Ovary (tissue), 9 donors: ENCODE data around the gene GGA1. TPM values are rescaled to one million over a fixed set of nuclear protein-coding genes. Genes with fewer than 3 reads are reported as not detected.

Source experiments
- DNase-seq, 5 donors: peaks; one replicate each; pipeline ENCODE4 v3.0.0-alpha.2; 2019 to 2020
- H3K27ac ChIP-seq, 2 donors: fragments of 200-600 bp; one replicate each; pipeline versions ENCODE4 v1.5.1 to v1.8.0; 2019 to 2022
- H3K27me3 ChIP-seq: fragments of 200-600 bp; one replicate; pipeline ENCODE4 v1.8.0; 2022
- H3K36me3 ChIP-seq: fragments of 200-600 bp; sonication (generic); one replicate; pipeline ENCODE4 v1.5.1; 2019
- H3K4me1 ChIP-seq: one replicate; pipeline ENCODE4 v1.8.1; 2013; ENCODE audit warnings: mild to moderate bottlenecking, moderate library complexity; ENCODE audit not compliant: insufficient read depth
- H3K4me3 ChIP-seq: fragments of 200-600 bp; sonication (generic); one replicate; pipeline ENCODE4 v1.5.1; 2017
- H3K9me3 ChIP-seq, 2 donors: fragments of 200-600 bp in 1 of 2; sonication (generic) in 1 of 2; one replicate each; pipeline versions ENCODE4 v1.5.1 to v1.8.1; 2013 to 2019; ENCODE audit warnings: mild to moderate bottlenecking in 1 of 2, moderate library complexity in 1 of 2
- EP300 ChIP-seq: sonication (generic); formaldehyde crosslinking; IDR thresholded peaks from one replicate; pipeline ENCODE4 v1.6.1; 2017; ENCODE audit warnings: antibody characterized with exemption
- POLR2A ChIP-seq: fragments of 450-650 bp; IDR thresholded peaks from one replicate; pipeline ENCODE4 v1.6.1; 2017; ENCODE audit warnings: antibody characterized with exemption, mild to moderate bottlenecking, moderate library complexity
- WGBS, 3 donors: extraction: QIAGEN DNeasy Blood & Tissue Kit in 1 of 3; methylation state at CpG; one replicate each; pipeline versions ENCODE4 v1.1.5 to v1.1.7; 2013 to 2017; 5-methylcytosine and 5-hydroxymethylcytosine counted together
- intact Hi-C, 4 donors: fragments of 100-400 bp; cut with DNase I; formaldehyde crosslinking; loops; one replicate each; pipeline versions ENCODE4 v1.11.0 to v1.15.1; 2022 to 2023
- polyA plus RNA-seq, 2 donors: library from polyadenylated mRNA; stranded (reverse); fragments of 200-250 nt in 1 of 2; fragments of 350-450 nt in 1 of 2; fragmentation: Illumina TruSeq in 1 of 2; extraction: RNeasy Lipid Tissue Mini Kit (QIAGEN cat#74804) in 1 of 2; gene quantifications; one replicate each; pipeline ENCODE4 v1.2.3, GENCODE V29; 2013 to 2014
- total RNA-seq, 7 donors: library from RNA; depleted of rRNA in 2 of 7; stranded (reverse); fragments of >200 nt in 2 of 7; fragmentation: NEBNext Ultra II Directional in 3 of 7; extraction: Animal tissue kit (Norgen Biotek cat#: 25700) in 3 of 7; gene quantifications; one replicate each; pipeline versions ENCODE4 v1.1.0 to v1.2.4, GENCODE V29; 2016 to 2023
- TF ChIP-seq, protein P1 (sequence below), 3 donors: fragments of 450-650 bp in 2 of 3; fragments of 200-600 bp in 1 of 3; IDR thresholded peaks; one replicate each; pipeline versions ENCODE4 v1.5.1 to v1.8.0; 2016 to 2022; ENCODE audit warnings: antibody characterized with exemption in 3 of 3, mild to moderate bottlenecking in 1 of 3
- donor health status: DM: no; HTN: no; CAD: no; lungs with moderate emphysema.
- donor health status: DM: no; HTN: no; CAD: no.
- donor health status: Bipolar disorder and iron deficiency.
- donor health status: DM: yes; HTN: yes; CAD: no.
- donor health status: DM: no; HTN: no; CAD: no.
- donor health status: DM: yes; HTN: yes; CAD: no.

GGA1 gene
- total and polyA plus RNA-seq, 9 donors, result 24.1 to 64.7 (median 46.6) TPM

DNA sequence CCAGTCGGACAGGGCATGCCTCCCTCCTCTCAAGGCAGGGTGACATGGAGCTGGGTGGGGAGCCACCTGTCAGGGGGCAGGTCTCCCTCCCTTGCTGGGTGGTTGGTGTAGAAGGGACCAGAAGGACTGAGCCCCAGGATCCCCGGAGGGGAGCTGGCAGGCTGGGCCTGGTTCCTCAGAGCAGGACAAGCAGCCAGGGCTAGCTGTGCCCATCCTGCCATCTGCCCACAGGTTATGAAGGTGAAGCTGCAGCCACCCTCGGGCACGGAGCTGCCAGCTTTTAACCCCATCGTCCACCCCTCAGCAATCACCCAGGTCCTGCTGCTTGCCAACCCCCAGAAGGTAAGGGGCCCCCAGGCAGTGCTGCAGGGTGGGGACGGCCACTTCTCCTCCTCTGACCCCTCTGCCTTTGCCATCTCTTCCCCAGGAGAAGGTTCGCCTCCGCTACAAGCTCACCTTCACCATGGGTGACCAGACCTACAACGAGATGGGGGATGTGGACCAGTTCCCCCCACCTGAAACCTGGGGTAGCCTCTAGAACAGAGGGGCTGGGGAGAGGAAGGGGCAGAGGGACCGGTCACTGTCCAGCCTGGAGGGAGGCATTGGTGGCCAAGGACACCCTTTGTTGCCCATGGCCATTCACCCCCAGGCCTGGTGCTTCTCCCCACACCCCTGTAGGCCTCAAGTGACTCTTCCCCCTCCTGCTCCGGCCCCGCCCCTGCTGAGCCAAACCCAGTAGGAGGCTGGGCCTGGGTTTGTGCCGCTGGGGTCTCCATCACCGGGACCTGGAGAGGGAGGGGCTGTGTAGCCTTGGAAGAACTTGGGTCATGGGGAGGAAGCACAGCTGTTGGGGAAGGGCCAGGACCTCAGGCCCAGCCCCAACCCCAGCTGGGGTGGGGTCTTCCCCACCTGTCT is 23.8 kb downstream of the GGA1 start:
- 69 to 73% (median 70%) methylated on average over 14 of the region's 14 CpGs for WGBS, 3 donors
- Histone ChIP-seq H3K9me3 (no peaks in the 10 kb centered on the region), H3K27me3 (no peaks in the 10 kb centered on the region), H3K27ac (peak overlapping the region; percentile 78 to 84), H3K36me3 (no peaks in the 10 kb centered on the region), H3K4me1 (peaks cover 16% of the 10 kb centered on the region), H3K4me3 (no peak overlapping the region)
- TF ChIP-seq, protein P1, sequence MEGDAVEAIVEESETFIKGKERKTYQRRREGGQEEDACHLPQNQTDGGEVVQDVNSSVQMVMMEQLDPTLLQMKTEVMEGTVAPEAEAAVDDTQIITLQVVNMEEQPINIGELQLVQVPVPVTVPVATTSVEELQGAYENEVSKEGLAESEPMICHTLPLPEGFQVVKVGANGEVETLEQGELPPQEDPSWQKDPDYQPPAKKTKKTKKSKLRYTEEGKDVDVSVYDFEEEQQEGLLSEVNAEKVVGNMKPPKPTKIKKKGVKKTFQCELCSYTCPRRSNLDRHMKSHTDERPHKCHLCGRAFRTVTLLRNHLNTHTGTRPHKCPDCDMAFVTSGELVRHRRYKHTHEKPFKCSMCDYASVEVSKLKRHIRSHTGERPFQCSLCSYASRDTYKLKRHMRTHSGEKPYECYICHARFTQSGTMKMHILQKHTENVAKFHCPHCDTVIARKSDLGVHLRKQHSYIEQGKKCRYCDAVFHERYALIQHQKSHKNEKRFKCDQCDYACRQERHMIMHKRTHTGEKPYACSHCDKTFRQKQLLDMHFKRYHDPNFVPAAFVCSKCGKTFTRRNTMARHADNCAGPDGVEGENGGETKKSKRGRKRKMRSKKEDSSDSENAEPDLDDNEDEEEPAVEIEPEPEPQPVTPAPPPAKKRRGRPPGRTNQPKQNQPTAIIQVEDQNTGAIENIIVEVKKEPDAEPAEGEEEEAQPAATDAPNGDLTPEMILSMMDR (IDR thresholded peaks at IDR 0.05), result no peak
- DNase-seq, result peak in 2 of 5 donors; percentile 55 to 58
- intact Hi-C loops, result no loop called here

DNA sequence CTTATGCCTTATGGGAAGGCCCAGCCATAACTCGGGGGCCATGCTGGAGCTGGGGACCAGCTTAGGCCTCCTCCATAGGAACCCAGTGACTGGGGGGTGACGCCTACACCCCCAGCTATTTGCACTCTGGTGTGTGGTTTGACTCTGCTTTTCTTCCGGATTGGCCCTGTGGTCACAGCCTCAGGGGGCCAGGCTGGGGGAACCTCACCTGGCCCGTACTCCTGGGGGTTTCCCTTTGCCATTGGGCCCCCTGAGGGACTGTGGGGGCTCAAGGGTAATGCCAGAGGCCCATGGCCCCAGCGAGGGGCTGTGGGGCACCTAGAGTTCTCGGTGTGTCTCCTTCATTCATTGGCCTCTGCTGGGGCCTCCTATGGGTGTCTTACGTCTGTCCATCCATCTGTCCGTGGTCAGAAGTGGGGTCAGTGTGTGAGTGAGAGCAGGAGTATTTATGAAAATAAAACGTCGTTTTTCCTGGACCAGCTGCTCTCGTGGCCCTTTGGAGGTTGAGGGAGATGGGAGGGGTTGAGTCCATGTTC is 24.5 kb downstream of the GGA1 start:
- no peaks in the 10 kb centered on the region for H3K9me3 ChIP-seq
- H3K36me3 ChIP-seq, result no peaks in the 10 kb centered on the region
- intact Hi-C loops, result no loop called here
- H3K27me3 ChIP-seq, result no peaks in the 10 kb centered on the region
- peaks cover 16% of the 10 kb centered on the region for H3K4me1 ChIP-seq
- TF ChIP-seq EP300, result no peak
- TF ChIP-seq, protein P1 (IDR thresholded peaks at IDR 0.05), result no peak
- no peak for TF ChIP-seq POLR2A
- peak in 1 of 5 donors; percentile 56 for DNase-seq
- peak overlapping the region; percentile 78 to 84 for H3K27ac ChIP-seq
- 21 to 38% (median 27%) methylated on average over 9 to 11 of the region's 11 CpGs for WGBS, 3 donors
- H3K4me3 ChIP-seq, result no peak overlapping the region

DNA sequence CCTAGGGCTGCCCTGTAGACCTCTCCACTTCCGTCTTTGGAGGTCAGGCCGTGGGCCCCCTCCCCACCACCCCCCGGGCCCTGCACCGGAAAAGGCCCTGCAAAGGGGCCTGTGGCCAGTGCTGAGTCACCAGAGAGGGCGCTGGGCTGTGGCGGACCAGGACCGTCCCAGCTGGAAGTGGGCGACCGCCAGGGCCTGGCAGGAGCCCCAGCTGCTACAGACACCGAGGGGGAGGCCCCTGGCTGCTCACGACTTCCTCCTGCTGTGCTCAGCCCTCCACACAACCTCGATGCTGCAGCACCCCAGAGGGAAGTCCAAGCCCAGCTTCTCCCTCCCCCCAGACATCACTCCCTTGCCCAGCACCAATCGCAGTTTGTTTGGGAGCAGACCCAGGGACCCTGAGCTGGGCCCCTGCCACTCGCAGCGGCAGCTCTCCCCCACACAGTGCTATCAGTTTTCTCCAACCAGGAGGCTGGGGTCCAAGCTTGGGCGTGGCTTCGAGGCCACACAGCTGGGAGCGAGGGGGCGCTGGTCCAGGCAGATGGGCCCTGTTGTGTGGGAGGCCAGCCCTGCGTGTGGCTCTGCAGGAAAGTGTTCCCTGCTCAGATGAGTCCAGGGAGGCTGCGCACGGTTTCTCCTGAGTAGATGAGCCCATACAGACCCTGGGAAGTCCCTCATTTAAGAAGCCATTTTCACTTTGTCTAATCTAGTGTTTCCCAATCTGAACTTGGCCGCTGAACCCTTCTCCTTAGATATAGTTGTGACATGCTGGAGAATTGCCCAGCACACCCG is 25.2 kb downstream of the GGA1 start:
- H3K36me3 ChIP-seq, result no peaks in the 10 kb centered on the region
- peak; percentile 91 to 97 (median 94) for DNase-seq
- WGBS, 3 donors, result 0 to 2% (median 1%) methylated on average over 22 to 24 of the region's 24 CpGs
- H3K27ac ChIP-seq, result peak overlapping the region; percentile 78 to 84
- H3K4me1 ChIP-seq, result peaks cover 16% of the 10 kb centered on the region
- H3K27me3 ChIP-seq, result no peaks in the 10 kb centered on the region
- peak overlapping the region; percentile 20 for H3K4me3 ChIP-seq
- no peak for TF ChIP-seq EP300
- TF ChIP-seq, protein P1 (IDR thresholded peaks at IDR 0.05), result peak; percentile 3 to 41 (median 26)
- H3K9me3 ChIP-seq, result no peaks in the 10 kb centered on the region
- intact Hi-C loops, result no loop called here

DNA sequence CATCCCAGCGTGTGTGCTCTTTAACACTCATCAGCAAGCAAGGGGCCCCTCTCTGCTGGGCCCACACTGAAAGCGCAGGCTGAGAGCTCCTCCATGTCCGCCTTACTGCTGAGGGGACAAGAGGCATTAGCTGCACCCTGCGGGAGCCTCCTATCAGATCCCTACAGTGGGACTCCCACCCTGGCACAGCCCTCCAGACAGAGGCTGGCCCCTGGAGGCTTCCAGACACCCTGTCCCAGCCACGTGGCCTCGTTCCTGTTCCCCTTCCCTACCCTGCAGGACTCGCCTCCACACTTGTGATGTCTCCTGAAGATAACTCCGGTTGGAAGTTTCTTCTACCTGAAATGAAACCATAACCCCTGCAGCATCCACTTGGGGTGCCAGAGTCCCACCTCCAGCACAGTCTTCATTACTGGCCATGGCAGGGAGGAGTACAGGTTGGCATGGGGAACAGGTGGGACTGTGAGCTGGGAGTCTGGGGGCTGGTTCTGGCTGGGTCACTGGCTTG is 25.8 kb downstream of the GGA1 start:
- 12 to 19% (median 17%) methylated on average over 8 of the region's 8 CpGs for WGBS, 3 donors
- TF ChIP-seq EP300 (no peak), POLR2A (no peak)
- TF ChIP-seq, protein P1 (IDR thresholded peaks at IDR 0.05), result peak in 2 of 3 donors; percentile 14 to 28
- H3K9me3 ChIP-seq, result no peaks in the 10 kb centered on the region
- H3K27me3 ChIP-seq, result no peaks in the 10 kb centered on the region
- peak overlapping the region; percentile 18 to 84 for H3K27ac ChIP-seq
- H3K4me1 ChIP-seq, result peaks cover 16% of the 10 kb centered on the region
- peak overlapping the region; percentile 20 for H3K4me3 ChIP-seq
- peak in 1 of 5 donors; percentile 59 for DNase-seq
- intact Hi-C loops, result no loop called here
- no peaks in the 10 kb centered on the region for H3K36me3 ChIP-seq
